NT2/D1 (cell line): ENCODE data around the gene TEX12.

ENCODE experiments used
- SUZ12 ChIP-seq: IDR thresholded peaks from 2 replicates; pipeline ENCODE4 v1.6.1; 2011; ENCODE audit not compliant: insufficient read length, insufficient read depth; ENCODE audit errors: extremely low read depth
- YY1 ChIP-seq: IDR thresholded peaks from 2 replicates; pipeline ENCODE4 v1.6.1; 2011; ENCODE audit not compliant: insufficient read length, insufficient read depth
- ZNF274 ChIP-seq: IDR thresholded peaks from 2 replicates; pipeline ENCODE4 v1.6.1; 2011; ENCODE audit warnings: mild to moderate bottlenecking, low read depth, low read length

DNA sequence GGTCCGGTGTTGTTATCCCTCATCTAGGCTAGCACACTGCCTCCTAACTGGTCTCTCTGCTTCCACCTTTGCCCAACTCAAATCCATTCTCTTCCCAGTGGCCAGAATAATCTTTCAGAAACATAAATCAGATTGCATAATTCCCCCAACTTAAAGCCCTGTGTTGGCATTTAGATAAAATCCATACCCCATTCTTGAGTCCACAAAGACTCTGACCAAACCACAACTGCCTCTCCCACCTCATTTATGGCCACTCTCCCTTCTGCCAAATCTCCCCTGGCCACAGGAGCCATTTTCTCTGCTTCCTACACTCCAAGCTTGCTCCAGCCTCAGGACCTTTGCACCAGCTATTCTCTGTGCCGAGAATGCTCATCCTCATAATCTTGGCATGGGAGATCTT lies 40.1 kb upstream of the TEX12 start:
- TF ChIP-seq YY1 (no peak), ZNF274 (no peak), SUZ12 (no peak)
